NCI-H1105 (cell line): ENCODE data around the gene ERBB4.
A peak's percentile ranks its signal among the peaks of the same experiment; 100 is the strongest.

ENCODE experiments used
- DNase-seq: peaks from one replicate; lab custom pipeline; 2025; lab: John Stamatoyannopoulos, UW

ERBB4 gene

DNA sequence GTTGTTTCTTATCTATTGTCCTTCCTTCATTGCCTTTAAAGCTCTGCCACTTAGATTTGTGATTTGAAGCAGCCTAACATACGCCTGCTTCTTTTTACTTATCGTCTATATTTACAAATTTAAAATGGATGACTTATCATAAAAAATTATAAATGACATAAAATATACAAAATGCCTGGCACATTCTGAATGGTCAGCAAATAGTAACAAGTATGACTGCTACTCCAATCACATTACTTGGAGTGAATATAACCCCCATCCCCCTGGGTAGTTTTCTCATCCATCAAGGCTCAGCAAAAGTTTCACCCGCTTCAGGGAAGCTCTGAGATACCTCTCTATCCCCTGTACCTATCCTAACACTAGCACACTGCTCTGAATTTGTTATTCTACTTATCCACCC is 708.9 kb downstream of the ERBB4 start:
- DNase-seq, result no peak

DNA sequence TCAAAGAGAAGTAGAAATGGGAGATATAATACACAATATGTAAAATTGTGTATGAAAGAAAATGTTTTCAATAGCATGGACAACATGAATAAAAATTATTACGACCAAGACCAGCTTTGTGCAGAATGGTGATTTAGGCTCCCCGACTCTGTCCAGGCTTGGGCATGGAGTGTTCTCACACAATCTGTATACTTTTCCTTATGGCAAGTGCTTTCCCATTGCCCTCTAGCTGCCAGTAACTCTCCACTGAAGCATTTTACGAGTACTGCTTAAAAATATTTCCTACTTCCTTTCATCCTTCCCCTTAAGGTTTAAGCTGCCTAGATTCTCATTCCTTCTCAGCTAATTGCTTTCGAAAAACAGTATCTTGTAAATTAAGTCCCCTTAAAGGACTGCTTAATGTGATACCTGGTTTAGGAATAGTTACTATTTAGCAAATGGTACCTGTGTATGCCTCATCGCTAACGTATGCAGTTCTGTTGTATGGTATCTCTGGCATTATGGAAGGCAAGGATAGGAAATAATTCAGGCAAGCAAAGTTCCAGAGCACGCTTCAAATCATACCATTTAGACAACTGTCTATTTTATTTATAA is 714.6 kb downstream of the ERBB4 start:
- DNase-seq, result no peak

DNA sequence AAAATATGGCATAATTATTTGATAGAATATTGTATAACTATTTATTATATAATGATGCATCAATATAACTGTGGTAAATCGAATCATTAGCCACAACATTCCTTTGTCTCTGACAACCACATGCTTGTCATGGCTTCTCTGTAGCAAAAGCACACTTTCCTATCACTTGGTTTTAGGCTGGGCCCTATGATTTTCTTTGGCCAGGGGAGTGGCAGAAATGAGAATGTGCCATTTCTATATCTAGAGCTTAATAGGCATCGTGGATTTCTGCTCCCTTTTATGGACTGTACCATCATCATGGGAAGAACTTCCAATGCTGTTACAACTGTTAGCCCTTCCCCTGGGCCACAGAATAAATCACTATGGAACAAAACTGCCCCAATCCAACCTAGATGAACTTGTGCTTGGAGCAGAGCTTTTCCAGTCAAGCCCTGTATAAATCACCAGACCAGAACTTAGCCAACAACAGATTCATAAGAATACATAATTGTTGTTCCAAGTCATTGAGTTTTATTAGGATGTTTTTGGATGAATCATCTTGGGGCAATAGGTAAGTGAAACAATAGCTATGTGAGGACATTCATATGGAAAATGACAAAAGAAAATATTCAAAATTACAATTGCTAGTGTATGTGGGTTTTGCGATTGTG is 715.8 kb downstream of the ERBB4 start:
- DNase-seq, result no peak

DNA sequence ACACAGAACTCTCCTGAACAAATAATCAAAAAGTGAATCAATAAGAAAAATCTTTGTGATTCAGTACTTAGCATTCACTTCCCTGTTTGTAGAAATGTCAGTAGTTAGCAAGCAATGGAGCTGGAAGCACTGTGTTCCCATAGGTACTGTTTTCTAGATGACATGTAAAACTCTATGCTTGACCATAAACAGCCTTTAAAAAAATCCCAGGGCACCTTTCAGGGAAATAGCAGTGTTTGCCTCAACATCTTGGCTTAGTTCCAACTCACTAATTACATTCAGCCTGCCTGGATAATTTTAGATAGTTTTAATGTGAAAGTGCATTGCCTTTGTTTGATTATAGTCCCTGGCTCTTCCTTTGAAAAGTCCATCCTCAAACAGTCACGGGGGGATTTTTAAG is 721.8 kb downstream of the ERBB4 start:
- DNase-seq, result peak; percentile 84

DNA sequence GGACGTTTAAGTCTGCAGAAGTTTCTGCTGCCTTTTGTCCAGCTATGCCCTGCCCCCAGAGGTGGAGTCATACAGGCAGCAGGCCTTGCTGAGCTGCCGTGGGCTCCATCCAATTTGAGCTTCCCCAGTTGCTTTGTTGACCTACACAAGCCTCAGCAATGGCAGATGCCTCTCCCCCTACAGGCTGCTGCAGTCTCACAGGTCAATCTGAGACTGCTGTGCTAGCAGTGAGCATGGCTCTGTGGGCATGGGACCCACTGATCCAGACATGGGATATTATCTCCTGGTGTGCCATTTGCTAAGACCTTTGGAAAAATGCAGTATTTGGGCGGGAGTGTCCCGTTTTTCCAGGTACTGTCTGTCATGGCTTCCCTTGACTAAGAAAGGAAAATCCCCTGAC is 726.0 kb downstream of the ERBB4 start:
- no peak for DNase-seq

DNA sequence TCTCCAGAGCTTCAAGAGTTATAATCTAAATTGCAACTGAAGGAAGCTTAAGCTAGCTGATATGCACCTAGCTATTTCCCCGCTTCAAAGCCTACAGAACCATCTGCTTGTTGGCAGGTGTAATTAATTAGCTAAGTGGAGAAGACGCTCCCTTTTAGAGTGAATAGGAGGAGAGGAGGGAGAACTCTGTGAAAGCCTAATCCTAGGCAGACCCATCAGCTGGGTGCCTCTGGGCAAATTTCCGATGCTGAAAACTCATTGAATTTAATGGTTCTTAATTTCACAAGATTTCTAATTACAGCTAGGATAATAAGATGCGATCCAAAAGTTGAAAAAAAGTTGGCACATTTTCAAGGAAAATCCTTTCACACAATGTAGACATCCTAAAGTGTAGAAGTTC is 735.9 kb downstream of the ERBB4 start:
- peak; percentile 89 for DNase-seq

DNA sequence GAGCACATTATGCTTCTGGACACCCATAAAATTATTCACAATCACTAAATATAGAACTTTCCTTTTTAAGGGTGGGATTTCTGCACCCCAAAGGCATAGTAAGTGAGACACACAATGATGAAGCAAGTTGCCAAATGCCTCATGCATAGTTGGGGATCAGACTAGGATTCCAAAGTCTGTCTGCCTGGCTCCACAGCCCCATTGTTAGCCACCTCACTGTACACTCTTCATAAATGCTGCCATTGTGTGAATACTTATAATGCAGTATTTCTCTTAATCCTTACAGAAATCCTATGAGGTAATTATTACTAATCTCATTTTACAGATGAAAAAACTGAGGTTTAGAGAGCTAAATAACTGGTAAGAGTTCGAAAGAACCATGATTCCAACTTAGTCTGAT is 738.6 kb downstream of the ERBB4 start:
- DNase-seq, result no peak

DNA sequence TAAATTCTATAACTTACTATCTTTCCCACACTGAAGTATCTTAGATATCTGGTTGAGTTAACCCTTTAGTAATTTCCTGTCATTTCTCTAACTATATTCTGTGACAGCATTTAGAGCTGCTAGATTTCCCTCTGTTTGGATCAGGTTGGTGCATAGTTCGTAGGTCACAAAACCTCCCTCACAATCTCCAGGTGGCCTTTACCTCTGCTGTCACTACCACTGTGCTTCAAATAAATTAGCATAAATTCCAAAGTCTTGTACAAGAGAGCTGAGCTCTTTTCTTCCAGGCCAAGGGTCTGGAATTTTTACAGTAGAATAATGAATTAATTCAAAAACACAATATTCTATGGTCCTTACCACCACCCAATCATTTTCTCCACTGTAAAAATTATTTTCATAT is 739.7 kb downstream of the ERBB4 start:
- DNase-seq, result no peak

DNA sequence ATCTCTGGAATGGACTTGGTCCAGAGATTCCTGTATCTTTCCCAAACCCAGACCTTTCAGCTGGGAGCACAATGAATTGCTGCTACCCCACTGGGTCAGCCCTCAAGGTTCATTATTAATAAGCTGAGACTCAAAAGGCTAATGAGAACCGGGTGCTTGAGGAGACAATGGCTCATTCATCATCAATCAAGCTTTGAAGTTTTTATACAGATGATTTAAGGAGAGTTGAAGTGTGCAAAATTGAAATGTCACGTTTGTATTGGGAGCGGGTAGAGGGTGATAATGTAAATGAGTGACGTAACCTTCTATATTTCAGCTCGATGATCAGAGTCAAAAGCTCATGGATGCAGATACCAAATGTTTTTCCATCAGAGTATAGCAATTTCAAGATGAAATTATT is 744.9 kb downstream of the ERBB4 start:
- no peak for DNase-seq

DNA sequence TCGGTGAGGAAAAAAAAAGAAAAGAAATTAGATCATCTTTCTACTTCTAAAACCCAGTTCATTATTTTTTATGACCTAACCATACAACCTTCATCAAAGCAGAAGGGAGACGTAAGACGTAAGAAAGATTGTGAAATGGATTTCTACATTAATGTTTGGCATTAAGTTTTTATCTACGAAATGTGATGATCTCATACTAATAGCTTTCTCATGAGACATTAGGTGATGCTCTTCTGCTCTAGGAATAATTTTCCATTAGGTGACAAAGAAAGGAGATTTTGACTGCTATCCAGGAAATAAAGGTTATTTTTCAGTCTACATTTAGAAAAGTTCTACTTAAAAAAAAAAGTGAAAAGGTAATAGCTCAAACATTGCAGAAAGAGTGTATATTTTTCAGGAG is 748.6 kb downstream of the ERBB4 start:
- DNase-seq, result no peak

DNA sequence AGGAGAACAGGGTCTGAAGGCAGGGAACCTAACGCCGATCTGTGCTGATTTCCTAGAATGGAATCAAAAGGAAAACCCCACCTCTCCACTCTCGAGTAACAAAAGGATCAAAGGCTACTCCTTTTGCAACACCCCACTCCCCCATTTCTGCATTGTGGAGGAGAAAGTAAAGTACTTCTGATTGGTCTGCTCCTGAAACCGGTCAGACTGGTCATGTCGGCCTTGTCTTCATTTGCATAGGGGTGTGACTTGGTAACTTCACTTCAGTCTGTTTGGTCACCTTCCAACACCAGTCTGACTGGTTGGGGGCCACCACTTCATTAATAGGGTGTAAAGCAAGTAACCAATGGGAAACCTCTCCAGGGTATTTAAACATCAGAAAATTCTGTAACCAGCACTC is 771.9 kb downstream of the ERBB4 start:
- DNase-seq, result no peak

DNA sequence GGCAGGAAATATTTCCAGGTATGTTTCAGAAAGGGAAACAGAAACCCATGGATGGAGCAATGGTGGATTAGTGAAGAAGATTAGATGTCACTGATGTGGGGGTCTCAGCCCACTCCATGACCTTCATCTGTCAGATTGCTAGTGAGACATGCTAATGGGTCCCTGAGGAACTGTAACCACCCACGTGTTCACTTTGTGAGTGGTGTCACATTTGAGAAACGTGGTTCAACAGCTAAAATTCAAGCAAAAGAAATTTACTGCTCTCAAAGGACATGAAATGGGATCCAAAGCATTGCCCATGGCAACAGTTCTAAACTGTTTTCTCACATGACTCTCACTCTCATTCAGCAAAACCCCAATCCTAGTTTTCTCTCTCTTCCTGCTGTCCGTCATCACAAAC is 776.1 kb downstream of the ERBB4 start:
- no peak for DNase-seq

DNA sequence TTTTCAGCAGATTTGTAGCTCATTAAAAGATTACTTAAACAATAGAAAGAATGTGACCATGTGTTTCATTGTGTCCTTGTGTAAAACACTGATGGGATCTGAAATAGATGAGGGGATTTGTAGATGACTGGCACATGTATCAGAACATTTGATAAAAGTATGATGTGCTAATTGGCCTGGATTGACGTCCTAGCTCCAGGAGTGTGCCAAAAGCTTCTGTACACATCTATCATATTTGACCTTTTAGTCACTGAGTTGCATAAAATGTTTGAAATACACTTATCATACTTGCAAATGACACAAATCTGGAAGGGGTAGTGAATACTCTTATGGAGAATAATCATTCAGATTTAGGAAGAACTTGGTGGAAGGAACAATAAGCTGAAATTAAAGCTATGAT is 778.5 kb downstream of the ERBB4 start:
- DNase-seq, result no peak

DNA sequence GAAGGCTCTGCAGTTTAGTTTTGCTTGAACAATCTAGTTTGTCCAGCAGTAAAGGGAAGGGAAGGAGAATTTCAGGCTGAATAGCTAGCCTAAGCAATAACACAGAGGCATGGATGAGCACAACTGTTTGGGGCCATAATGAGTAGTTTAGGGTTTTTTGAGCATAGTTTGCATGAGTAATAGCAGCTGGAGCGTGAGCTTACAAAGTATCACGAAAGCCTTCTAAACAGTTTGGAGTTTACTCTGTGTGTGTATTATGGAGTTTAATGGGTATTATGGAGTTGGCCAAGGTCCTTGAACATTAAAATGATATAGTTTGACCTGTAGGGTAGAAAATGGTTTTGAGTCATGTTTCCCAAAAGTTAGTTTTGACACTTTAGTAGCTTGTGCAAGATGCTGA is 782.3 kb downstream of the ERBB4 start:
- no peak for DNase-seq

DNA sequence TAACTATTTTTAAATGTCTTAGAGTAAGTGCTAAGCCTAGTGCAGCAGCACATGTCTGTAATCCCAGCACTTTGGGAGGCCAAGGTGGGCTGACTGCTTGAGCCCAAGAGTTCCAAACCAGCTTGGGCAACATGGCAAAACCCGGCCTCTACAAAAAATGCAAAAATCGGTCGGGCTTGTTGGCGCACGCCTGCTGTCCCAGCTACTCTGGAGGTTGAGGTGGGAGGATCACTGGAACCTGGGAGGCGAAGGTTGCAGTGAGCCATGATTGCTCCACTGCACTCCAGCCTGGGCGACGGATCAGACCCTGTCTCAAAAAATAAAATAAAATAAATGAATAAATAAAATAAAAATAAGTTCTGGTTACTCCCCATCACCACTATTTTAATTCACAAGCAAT is 783.4 kb downstream of the ERBB4 start:
- DNase-seq, result no peak

DNA sequence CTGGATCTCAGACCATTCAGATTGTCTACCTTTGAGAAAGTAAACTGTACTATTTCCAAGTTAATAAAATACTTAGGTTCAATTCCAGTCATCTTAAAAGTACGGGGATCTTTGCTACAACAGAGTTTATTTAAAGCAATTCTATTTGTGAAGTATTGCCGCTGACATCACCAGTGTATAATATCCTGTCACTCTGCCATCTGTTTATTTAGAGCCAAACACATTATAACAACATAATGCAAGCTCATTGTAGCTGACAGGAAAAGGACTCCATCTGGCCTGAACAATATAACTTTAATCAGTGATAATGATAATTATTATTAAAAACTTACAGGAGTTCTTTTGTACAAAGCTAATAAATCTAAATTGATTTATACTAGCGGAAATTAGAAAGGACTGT is 786.8 kb downstream of the ERBB4 start:
- DNase-seq, result no peak

DNA sequence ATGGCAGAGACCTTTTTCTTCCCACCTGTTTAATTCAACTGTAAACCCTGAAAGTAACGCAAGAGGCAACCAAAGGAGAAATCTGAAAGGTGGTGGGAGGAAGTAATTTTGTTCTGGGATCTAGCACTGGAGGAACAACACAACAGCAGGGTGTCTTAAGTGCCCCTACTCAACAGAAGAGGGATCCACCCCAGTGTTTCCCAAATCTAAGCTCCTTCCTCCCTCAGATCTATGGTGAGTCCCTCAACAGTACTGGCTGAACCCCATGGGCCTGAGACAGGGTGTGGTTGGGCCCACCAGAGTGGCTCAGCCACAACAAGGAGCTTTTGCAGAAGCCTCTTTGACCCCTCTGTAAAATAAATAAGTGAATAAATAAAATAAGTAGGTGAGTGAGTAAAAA is 790.3 kb downstream of the ERBB4 start:
- DNase-seq, result no peak

DNA sequence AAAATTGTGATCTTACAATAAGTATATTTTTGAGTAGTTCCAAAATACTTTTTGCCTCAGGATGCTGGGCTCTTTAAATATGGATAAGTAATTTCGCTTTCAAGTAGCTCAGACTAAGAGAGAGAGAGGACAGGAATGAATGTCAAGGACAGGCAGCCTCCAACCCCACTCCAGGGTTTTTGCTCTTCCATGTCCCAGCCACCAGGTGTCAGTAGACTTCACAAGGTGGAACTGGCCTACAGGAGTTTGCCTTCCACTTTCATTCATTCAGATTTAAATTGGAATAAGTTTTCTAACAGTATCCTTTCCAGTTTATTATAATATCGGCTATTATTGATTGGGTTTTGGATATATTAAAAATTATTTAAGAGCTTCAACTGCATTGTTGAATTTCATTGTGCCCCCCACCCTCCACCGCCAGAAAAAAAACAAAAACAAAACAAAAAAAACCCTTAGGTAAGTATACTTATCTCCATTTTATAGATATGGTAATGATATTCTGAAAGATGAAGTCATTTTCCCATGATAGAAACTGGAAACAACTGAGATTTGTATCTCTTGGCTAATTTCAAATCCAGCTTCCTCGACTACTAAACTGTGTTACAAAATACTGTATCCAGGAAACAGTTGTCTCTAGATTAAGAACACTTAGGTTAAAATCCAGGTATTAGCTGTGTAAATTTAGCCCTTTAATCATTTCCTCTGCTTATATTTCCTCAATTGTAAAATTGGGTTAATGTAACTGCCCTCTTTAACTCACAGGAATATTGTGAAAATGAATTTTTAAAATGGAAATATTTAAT is 793.1 kb downstream of the ERBB4 start:
- peak; percentile 36 for DNase-seq

DNA sequence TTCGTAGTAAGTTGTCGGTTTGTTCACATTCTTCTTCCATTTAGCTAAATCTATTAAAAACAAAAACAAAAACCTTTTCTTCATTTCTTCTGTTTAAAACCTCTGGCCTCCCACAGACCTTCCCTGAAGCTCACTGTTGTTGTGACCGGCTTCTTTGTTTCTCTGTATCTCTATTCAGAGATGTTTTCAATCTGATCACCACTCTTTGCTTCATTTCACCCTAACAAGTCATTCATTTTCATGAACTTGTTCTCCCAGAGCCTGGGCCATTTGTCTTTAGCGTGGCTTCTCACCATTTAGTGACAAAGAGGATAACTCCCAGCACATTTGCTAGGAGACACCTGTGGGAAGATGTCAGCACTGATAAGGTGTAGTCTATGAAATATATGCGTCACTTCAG is 794.2 kb downstream of the ERBB4 start:
- DNase-seq, result no peak

DNA sequence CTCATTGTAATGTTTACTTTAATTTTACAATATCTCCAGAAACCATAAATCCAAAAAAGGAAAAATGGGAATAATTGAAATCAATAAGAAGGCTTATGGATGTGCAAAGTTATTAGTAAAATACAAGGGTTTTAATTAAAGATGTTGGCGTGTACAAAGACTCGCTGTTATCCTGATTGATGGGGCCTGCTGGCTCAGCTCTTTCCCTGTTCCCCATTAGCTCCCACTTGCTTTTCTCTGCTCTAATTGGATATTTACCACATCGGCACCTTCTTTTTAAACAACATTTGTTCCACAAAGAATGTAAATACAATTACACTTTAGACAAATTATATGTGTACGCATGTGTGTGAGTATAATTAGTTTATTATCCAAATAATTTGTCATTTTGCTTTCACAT is 796.6 kb downstream of the ERBB4 start:
- no peak for DNase-seq

DNA sequence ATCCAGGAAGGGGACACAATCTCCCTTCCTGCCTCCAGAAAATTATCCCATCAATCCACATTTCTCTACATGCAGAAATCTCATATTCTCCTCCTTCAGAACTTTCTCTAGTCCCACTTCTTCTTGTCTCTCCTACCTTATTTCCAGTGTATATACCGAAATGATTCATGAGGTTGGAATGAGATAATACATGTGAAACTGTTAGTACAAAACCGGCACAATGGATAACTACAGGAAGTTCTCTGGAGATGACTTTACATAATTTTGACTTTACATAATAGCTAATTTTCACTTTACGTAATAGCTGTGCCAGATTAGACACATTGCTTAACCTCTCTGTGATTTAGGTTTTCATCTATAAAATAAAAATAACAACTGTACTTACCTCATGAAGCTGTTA is 801.3 kb downstream of the ERBB4 start:
- DNase-seq, result no peak

DNA sequence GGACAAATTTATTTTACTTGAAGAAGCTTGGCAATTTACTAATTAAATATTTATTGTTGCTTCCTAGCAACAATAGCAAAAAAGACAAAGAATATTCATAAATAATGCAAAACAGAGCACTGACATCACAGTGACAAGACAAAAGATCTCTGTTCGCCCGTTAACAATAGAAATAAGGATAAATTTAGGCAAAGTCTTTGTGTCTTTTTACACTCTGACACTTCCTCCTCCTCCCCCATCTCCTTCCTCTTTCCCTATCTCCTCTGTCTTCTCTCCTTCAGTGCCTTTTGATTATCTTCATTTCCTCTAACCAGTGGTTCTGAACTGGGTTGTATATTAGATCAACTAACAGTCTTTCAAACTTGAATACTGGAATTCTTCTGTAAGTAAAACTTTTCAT is 808.4 kb downstream of the ERBB4 start:
- DNase-seq, result no peak

DNA sequence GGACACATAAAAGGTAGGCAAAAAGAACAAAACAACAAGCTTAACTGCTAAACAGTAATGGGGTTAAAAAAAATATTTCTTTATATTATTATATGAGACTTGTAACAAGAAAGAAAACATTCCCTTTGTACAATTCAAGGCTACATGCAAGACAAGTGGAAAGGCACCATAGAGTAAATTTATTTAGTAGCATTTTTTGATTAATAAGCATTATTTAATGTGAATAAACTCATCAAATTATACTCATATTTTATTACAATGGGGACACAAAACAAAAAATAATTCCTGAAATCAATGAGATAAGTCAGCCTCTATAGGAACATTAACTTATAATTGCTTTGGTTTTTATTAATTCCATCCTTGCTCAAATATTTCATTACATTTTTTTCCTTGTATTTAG is 809.2 kb downstream of the ERBB4 start:
- DNase-seq, result no peak

DNA sequence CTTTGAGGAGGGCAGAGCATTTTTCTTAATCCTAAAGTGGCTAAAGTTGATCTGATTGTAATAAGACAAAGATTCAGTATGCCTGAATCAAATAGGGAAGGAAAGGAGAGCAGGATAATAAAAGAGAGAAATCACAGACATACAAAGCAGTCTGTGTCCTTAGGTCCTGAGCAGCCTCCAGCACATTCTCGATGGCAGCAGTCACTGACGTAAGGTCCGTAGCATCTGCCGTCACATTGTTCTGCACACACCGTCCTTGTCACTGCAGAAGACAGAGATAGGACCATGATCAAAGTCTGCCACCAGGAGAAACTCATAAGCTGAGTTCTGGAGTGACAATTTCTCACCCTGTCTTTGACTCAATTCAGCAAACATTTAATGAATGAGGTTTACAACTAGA is 813.7 kb downstream of the ERBB4 start:
- no peak for DNase-seq
